Retinal pigment epithelial cell (primary cell): ENCODE measurements around the gene GALNT3.

Experiments used
- DNase-seq: peaks from one replicate; pipeline ENCODE4 v3.0.0-alpha.2; 2010; ENCODE audit warnings: low read depth
- H3K4me3 ChIP-seq: 2 replicates; pipeline ENCODE4 v1.5.1; 2011; ENCODE audit warnings: mild to moderate bottlenecking, low read length, control low read depth, moderate library complexity
- CTCF ChIP-seq: conservative IDR thresholded peaks from 2 replicates; pipeline ENCODE4 v1.5.1; 2011; ENCODE audit warnings: low read depth, low read length, control low read depth, inconsistent platforms

GALNT3 gene

GRCh38 chr2:165796129-165796528 lies 2.1 kb upstream of the GALNT3 start:
- no peak for DNase-seq
- H3K4me3 ChIP-seq, result no peak overlapping the region
- no peak for TF ChIP-seq CTCF

- peak; percentile 9 for DNase-seq
- H3K4me3 ChIP-seq, result no peak overlapping the region
- no peak for TF ChIP-seq CTCF
These were observed 964 bp upstream of the GALNT3 start for GRCh38 chr2:165795011-165795410.

- H3K4me3 ChIP-seq, result peak overlapping the region; percentile 57
- DNase-seq, result no peak
- TF ChIP-seq CTCF, result no peak
These were observed 485 bp upstream of the GALNT3 start for GRCh38 chr2:165794536-165794928.

- no peak for TF ChIP-seq CTCF
- DNase-seq, result peak; percentile 39
- H3K4me3 ChIP-seq, result peak overlapping the region; percentile 57
These were observed 777 bp downstream of the GALNT3 start for GRCh38 chr2:165793161-165793778.

GRCh38 chr2:165792104-165792454 lies 2.0 kb downstream of the GALNT3 start:
- TF ChIP-seq CTCF, result no peak
- no peak overlapping the region for H3K4me3 ChIP-seq
- no peak for DNase-seq

- H3K4me3 ChIP-seq, result no peak overlapping the region
- DNase-seq, result peak; percentile 12
- no peak for TF ChIP-seq CTCF
These were observed 2.5 kb downstream of the GALNT3 start for GRCh38 chr2:165791421-165792103.

- no peak for TF ChIP-seq CTCF
- DNase-seq, result no peak
- no peak overlapping the region for H3K4me3 ChIP-seq
These were observed 3.6 kb downstream of the GALNT3 start for GRCh38 chr2:165790466-165790865.
